ENCODE results near the gene SYCE3.

SYCE3 gene

DNA sequence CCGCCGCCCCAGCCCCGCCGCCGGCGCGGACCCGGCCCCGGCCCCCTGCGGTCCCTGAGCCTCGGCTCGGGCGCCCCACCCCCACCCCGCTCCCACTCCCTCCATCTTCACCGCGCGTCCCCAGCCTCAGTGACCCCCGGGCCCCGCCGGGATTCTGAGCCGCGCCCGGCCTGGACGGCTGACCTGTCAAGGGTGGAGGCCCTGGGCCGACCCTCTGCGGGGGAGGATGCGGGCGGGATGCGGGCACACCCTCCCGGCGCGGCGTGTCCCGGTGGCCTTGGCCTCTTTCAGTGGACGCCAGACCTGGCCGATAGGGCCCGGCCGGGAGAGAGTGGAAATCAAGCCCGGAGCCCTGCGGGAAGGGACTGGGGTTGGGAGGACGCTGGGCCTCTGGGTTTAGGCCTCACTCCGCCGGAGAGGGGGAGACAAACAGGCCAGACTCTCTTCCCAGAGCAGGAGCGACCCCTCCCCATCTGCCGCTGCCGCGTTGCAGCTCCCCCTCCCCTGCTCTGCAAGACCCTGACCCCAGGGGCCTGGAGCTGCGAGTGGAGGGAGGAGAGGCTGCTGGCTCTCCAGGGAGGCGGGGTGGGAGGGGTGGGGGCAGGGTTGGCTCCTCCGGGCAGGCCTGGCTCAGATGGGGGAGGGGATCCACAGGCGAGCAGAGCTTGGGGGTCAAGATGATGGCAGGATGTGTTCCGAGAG lies 38.4 kb upstream of the SYCE3 start:
- no peak for DNase-seq

DNA sequence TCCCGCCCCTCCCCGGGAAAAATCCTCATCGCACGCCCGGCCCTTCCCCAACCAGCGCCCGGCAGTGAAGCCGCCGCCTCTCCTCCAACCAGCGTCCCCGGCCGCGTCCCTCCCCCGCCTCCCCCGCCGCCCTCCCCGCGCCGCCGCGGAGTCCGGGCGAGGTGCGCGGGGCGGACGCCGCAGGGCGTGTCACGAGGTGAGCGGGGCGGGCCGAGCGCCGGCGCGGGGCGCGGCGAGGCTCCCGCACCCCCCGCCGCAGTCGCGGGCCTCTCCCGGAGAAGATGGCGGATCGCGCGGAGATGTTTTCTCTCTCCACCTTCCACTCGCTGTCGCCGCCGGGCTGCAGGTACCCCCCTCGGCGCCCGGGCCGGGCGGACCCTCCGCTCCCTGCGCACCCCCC lies 37.8 kb upstream of the SYCE3 start, which contains the start of gene MAPK8IP2:
Gene MAPK8IP2 (plus strand): TSS at position 256 of the 400 bp plus-strand sequence. CDS start 26 bp downstream, at position 282.
- peak in 12 of 56 donors; percentile 22 to 62 (median 36) for DNase-seq

DNA sequence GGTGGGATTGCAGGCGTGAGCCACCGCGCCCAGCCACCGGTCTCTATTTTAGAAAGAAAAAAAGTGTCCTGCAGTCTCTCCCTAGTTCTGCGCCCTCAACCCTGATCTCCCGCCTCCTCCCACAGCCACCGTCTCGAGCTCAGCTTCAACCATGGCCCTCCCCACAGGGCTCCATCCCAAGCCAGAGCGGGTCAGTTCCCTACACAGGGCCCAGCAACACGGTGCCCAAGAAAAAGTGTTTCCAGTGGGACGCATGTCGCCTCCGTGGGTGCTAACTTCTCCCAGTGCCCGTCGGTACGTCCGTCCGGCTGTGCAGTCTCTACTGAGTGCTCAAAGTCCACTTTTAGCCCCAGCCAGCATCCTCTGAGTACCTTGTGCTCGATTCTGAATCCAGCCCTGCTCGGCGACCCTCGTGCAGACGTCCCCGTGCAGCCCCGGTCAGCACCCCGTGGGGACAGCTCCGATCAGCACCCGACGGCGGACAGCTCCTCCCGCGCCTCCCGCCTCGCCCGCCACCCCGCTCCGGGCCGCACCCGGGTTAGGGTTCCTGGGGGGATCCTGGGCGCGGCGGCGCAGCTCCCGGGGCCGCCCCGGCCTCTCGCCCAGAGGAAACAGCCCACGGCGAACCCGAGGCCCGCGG lies 37.2 kb upstream of the SYCE3 start:
- peak in 12 of 56 donors; percentile 6 to 53 (median 25) for DNase-seq

DNA sequence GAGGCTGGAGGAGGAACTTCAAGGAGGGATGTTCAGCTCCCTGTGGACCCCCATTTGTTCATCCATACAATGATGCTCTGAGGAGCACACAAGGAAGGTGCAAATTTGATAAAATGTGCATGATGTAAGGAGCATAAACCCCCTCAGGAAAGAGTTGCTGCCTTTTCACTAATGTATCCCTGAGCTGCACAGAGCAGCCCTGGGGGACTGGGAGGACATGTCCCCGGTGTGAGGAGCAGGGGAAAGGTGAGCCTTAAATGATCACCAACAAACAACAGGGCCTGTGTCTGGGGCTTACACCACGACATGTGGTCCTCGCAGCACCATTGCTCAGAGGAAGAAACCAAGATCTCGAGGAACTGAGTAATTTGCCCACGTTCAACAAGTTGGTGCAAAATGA lies 34.4 kb upstream of the SYCE3 start:
- no peak for DNase-seq

DNA sequence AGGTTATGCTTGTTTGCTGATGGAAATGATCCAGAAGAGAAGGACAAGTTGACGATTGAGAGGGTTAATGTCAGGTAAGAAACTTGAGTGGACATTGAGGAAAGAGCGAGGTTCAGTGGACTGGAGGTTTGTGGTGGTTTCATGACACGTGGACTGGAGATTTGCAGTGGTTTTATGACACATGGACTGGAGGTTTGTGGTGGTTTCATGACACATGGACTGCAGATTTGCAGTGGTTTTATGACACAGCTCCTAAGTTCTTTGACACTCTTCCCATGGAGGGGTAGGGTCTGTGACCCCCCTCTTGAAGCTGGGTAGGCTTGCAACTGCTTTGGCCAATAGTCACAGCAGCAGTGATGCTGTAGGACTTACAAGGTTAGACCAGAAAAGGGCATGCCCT lies 32.5 kb upstream of the SYCE3 start:
- no peak for DNase-seq

DNA sequence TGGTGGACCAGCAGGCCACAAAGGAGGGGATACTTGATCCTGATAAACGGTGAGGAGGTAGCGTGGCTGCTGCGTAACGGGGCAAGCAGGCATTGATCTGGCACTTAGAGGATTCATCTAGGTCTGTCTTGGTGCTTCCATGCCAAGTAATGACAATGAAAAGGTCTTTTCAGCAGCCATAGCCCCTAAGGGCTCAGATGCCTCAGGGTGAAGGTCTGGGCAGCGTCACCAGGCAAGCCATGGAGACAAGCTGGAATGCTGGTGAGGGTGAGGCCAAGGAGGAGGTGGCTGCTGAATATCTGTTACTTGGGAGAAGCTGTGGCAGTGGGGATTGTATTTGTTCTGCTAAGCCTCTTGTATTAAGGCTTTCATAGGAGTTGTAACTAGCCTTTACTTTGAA lies 24.7 kb upstream of the SYCE3 start:
- no peak for DNase-seq

DNA sequence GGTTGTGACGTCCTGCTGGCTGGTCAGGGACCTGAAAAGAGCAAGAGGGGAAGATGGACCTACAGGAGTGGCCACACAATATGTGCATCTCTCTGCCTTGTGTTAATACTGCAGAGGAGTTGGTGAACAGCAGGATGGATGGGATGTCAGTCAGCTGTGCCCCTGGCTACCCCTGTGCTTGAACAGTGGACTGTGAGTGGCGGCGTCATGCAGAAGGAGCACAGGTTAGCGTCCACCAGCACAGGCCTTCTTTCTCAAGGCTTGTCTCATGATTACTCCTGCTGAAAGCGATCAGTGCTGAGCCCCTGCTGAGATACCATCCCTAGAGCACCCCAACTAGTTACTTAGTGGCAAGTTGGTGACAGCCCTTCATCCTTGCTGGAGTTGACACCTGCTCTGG lies 23.7 kb upstream of the SYCE3 start:
- DNase-seq = no peak

DNA sequence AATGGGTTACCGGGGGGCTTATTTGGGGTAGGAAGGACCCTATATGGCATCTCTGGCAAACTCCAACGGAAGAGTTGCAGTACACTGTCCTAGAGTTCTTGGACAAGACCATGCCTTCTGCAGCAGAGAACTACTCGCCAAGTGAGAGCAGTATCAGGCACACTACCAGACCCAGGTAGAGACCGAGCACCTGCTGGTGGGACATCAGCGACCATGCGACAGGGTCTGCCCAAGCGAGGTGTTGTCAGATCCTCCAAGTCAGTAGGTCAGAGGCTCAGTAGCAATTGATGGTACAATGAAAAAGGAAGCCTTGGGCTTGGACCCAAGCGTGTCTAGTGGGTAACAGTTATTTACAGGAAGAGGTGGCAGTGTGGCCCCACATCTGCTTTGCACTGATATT lies 23.1 kb upstream of the SYCE3 start:
- no peak for DNase-seq

DNA sequence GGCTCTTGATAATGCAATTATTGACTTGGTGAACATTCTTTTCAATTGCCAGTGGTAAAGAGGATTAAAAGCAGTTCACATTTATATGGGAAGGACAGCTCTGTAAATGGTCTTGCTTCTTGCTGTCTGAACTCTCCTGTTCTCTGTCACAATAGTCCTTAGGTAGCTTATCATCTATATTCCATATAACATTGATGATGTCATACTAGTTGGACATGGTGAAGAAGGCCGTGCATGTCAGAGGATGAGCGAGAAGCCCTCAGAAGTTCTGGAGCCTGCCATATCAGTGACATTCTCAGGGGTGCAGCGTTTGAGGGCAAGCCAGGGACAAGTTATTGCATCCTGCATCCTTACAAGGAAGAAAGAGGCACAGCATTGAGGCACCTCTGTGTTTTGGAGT lies 22.5 kb upstream of the SYCE3 start:
- no peak for DNase-seq

DNA sequence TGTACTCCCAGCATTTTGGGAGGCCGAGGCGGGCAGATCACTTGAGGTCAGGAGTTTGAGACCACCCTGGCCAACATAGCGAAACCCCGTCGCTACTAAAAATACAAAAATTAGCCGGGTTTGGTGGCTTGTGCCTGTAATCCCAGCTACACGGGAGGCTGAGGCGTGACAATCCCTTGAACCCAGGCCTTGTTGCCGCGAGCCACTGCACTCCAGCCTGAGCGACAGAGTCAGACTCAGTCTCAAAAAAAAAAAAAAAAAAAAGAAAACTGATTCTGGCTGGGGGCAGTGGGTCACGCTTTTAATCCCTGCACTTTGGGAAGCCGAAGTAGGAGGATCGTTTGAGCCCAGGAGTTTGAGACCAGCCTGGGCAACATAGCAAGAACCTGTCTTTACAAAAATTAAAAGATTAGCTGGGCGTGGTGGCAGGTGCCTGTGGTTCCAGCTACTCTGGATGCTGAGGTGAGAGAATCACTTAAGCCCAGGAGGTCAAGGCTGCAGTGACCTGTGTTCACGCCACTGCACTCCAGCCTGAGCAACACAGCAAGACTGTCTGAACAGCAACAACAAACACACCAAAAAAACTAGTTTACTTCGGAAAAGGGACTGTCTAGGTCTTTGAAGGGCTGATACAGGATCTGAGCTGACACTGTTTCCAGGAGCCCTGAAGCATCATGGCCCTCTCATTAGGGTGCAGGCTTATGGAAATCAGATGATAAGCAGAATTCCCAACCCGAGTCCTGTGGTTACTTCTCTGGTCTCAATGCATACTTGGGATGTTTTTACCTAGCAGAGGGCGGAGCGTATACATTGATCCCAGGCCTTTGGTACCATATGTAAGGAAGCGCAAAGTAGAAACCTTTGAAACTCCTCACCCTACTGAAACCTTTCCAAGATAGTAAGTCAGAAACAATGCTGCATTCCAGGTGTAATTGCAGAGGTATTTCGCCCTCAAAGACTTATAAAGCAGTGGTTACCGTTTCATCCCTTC lies 21.7 kb upstream of the SYCE3 start:
- DNase-seq = no peak

DNA sequence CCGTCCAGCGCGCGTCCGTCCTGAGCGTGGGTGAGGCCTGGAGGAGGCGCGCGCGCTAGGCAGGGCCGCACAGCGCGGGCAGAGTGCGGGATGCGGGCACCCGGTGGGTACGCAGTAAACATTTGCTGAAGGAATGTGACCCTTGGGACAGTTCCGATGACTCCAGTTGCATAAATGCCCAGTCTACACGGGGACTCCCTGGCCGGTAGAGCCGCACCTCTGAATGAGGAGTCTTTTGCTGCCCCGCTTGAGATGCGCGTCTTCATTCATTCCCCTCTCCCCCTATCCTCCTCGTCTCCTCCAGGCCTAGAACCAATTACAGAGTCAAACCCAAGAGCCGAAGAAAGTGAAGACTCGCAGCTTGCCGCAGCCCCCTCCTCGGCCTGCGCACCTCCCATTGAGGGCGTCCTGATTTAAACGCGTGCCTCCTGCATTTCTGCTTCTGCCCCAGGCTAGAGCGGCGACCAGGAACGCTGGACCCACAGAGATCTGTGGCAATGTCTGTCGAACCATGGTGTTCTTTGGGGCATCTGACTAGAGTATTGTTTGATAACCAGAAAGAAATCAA lies 20.7 kb upstream of the SYCE3 start:
- peak in 1 of 56 donors; percentile 50 for DNase-seq

DNA sequence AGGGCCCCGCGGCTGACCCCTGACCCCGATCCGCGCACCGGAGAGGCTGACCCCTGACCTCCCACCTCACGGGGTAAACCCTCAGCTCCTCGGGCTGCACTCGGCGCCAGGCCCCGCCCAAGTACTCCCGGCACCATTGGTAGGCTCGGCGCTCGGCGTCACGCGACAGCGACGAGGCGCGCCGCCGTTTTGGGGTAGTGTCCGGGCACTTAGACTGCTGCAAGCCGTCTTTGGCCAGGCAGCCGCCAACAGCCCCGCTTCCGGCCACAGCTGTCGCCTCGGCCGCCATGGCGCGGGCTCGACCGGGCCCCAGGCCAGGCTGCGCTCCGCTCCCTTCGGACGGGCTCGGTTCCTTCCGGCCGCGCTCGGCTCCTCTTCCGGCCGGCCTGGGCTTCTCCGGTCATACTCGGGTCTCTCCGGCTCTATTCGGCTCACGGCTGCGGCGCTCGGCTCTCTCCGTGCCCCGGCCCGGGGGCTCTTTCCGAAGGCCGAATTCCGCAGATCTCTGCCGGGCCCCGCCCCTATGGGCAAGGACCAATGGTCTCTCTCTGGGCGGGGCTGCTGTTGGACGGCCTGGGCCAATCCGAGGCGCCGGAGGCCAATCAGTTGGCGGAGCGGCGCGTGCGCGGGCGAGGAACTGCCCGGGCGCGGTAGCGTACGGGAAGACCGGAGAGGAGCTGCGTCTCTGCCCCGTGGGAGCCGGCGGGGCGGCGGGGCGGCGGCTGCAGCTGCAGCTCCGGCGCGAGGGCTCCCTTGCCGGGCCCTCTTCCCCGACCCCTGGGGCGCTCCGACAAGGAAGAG lies 20.0 kb upstream of the SYCE3 start, which contains the start of gene CHKB:
Gene CHKB (minus strand): TSS at position 357 of the 801 bp plus-strand sequence. CDS start 68 bp downstream, at position 289.
- DNase-seq = peak; percentile 81 to 99 (median 97)

DNA sequence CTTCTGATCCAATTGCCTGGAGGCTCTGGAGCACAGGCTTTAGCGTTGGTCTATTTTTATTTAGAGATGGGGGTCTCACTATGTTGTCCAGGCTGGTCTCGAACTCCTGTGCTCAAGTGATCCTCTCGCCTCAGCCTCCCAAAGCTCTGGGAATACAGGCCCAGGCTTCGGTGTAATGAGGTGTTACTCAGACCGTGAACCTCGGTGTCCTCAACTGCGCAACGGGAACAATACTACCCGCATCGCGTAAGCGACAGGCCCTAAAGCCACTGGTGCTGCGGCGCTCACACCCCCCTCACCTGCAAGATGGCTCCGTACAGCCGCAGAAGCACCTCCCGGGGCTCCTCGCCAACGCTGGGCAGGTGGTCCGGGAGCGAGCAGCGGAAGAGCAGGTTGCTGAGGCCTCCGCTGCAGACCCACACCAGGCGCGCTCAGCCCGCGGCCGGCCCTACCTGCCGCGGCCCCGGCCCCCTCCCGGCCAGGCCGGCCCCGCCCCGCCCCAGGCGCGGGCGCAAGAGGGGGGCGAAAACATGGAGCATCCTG lies 19.3 kb upstream of the SYCE3 start:
- DNase-seq = peak in 11 of 56 donors; percentile 32 to 64 (median 58)

DNA sequence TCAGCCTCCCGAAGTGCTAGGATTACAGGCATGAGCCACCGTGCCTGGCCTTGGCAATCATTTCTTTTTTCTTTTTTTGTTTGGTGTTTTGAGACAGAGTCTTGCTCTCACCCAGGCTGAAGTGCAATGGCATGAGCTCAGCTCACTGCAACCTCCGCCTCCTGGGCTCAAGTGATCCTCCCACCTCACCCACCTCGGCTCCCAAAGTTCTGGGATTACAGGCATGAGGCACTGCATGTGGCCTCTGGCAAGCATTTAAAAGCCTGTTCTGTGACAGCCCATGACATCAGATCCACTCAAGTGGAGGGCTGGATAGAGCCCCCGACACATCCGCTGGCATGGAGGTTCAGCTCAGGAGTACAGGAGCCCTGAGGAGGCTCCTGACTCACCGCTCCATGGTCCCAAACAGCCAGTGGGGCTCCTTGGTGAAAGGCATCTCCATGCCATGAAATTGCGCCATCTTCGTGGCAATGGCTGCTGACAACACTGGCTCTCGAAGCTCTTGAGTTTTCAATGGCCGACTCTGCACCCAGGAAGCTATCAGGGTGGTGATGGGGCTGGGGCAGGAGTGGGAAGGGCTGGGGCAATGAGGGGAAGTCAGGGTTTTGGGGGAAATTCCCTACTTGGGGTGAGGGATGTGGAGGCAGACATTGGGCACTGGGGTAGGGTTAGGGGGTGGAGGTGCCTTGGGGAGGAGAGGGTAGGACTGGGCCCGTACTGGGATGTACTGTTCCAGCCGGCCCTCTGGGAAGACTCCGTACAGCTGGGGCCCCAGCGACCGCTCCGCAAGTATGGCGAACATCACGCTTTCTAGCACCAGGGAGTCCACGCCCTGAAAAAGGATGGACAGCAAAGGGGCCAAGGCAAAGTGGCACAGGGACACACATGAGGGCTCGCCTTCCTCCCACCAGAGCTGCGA lies 18.6 kb upstream of the SYCE3 start:
- peak in 3 of 56 donors; percentile 21 to 32 (median 30) for DNase-seq

DNA sequence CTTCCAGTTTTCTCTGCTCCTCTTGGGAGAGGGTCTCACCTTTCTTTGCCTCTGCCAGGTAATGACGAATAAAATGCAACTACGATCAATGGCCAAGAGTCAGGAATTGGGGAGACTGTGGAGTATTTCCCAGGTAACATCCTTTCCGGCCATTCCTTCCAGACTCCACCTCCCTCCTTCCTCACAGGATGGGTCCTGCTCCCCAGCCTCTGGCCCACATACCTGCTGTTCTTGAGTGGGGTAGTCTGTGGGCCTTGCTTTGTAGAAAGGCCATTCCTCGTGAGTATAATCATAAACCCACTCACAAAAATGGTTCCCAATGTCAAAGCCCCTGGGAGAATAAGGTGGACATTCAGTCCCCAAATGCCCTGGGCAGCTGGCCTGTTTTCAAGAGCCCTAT lies 17.0 kb upstream of the SYCE3 start:
- no peak for DNase-seq

DNA sequence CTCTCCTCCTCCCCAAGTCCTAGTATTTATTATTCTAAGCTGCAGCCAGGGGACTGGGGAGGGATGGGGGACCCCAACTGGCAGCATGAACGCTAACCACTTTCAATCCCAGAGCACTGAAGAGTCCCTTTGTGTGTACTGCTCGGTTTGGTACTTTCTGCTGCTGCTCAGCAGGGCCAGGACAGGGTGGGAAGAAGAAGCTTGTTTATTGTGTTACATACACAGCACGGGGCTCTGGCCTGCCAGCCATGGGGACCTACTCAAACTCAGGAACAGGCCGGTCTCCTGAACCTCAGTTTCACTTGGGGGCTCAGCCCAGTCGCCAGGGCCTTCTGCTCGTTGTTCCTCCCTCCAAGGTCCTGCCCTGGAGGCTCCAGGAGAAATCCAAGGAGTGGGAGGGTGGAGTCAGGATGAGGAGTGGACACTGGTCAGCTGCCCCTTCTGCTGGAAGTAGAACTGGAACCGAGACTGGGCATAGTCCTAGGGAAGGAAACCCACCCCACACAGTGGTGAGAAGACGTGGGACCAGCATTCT lies 16.1 kb upstream of the SYCE3 start:
- no peak for DNase-seq

DNA sequence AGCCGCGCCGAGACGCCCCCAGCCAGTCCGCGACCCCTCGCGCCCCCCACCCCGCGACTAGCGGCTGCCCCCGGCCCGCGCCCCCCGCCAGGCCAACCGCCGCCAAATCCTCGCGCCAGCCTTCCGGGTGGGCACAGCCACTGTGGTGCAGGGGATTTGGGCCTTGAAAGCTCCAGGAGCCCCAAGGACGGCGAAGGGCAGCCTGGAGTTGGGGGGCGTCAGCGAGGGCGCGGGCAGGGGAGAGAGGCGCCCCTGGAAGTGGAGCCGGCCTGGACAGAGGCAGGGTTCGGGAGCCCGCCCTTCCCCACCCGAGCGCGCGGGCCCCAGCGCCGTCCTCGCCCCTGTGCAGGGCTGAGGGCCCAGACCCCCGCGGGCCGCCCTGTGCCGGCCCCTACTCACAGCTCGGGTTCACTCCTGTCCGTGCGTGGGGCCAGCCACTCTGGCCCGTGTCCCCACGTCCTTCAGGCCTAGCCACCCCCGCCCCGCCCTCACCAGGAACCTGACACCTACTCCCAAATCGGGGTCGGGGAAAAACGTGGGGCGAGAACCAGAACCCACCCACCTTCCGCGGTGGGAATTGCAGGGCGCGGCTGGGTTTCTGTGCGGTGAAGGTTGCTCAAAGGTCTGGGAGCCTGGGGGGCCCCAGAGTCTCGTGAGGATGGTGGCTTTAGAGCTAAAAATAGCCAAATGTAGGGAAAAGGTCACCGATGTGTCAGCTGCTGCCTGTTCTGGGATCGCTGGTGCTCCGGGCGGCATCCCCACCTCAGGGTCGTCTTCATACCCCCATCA lies 15.5 kb upstream of the SYCE3 start, which contains the start of gene CPT1B:
Gene CPT1B (minus strand): TSS at position 441 of the 789 bp plus-strand sequence. CDS start 512 bp downstream, outside the sequence.
- DNase-seq = no peak

DNA sequence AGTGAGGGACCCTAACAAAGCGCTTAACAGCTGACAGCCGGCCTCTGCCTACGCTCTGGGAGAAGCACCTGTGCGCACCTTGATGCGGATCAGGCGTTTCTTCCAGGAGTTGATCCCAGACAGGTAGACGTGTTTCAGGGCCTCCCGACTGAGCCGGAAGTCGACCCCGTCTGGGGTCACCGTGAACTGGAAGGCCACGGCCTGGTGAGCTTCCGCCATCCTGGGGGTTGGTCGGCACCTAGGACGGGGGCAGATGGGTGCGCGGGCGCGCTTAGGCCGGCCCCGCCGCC lies 14.9 kb upstream of the SYCE3 start:
- no peak for DNase-seq

All from nucleus accumbens (tissue), 56 donors.